Ectodermal cell (in vitro differentiated cells): ENCODE results near the gene NEB.

ENCODE experiments used
- H3K27ac ChIP-seq: 2 replicates; pipeline ENCODE4 v1.7.0; 2013; ENCODE audit warnings: mild to moderate bottlenecking, low read depth, low read length; ENCODE audit not compliant: insufficient read depth, poor library complexity, severe bottlenecking
- H3K27me3 ChIP-seq: 2 replicates; pipeline ENCODE4 v1.7.0; 2013; ENCODE audit warnings: mild to moderate bottlenecking, low read length; ENCODE audit not compliant: insufficient read depth, control insufficient read depth, poor library complexity, severe bottlenecking
- H3K36me3 ChIP-seq: one replicate; pipeline ENCODE4 v1.7.0; 2013; ENCODE audit warnings: low read length; ENCODE audit not compliant: control insufficient read depth, insufficient read depth
- H3K4me1 ChIP-seq: one replicate; pipeline ENCODE4 v1.7.0; 2013; ENCODE audit warnings: low read length; ENCODE audit not compliant: control insufficient read depth, insufficient read depth
- H3K4me3 ChIP-seq: 2 replicates; pipeline ENCODE4 v1.7.0; 2013; ENCODE audit warnings: low read depth, low read length, control low read depth; ENCODE audit not compliant: insufficient read depth
- H3K9me3 ChIP-seq: 2 replicates; pipeline ENCODE4 v1.7.0; 2013; ENCODE audit warnings: mild to moderate bottlenecking, low read length, moderate library complexity; ENCODE audit not compliant: control insufficient read depth
- whole genome bisulfite sequencing, 2 experiments: methylation state at CpG; one replicate each; pipeline ENCODE4 v1.1.7; 2013; ENCODE audit warnings: missing lambda C conversion rate in 2 of 2; 5-methylcytosine and 5-hydroxymethylcytosine counted together

The NEB gene

GRCh38 chr2:151498178-151498577 lies 236.1 kb downstream of the NEB start:
- 75% methylated on average over 1 of the region's 1 CpG; no CpG with 5 or more reads in 1 of the 2 experiments for WGBS, 2 experiments
- peaks cover 8% of the 10 kb centered on the region for H3K4me1 ChIP-seq

GRCh38 chr2:151491496-151491895 lies 242.8 kb downstream of the NEB start:
- H3K27ac ChIP-seq, result no peak overlapping the region
- no peaks in the 10 kb centered on the region for H3K4me1 ChIP-seq
- WGBS, 2 experiments, result 95 to 99% methylated on average over 4 of the region's 4 CpGs
- H3K4me3 ChIP-seq, result no peak overlapping the region
- no peaks in the 10 kb centered on the region for H3K27me3 ChIP-seq
- H3K9me3 ChIP-seq, result no peaks in the 10 kb centered on the region
- H3K36me3 ChIP-seq, result no peaks in the 10 kb centered on the region

More at GRCh38 chr2:151498178-151498577, 236.1 kb downstream of the NEB start:
- H3K36me3 ChIP-seq, result no peaks in the 10 kb centered on the region
- no peak overlapping the region for H3K4me3 ChIP-seq
- no peak overlapping the region for H3K27ac ChIP-seq
- no peaks in the 10 kb centered on the region for H3K9me3 ChIP-seq
- H3K27me3 ChIP-seq, result no peaks in the 10 kb centered on the region

GRCh38 chr2:151490276-151490675 lies 244.0 kb downstream of the NEB start:
- Histone ChIP-seq H3K27ac (no peak overlapping the region), H3K4me1 (no peaks in the 10 kb centered on the region), H3K36me3 (no peaks in the 10 kb centered on the region), H3K9me3 (no peaks in the 10 kb centered on the region), H3K27me3 (no peaks in the 10 kb centered on the region), H3K4me3 (no peak overlapping the region)
- WGBS, 2 experiments, result 93 to 98% methylated on average over 9 of the region's 9 CpGs

- no peaks in the 10 kb centered on the region for H3K27me3 ChIP-seq
- H3K27ac ChIP-seq, result no peak overlapping the region
- no peak overlapping the region for H3K4me3 ChIP-seq
- no peaks in the 10 kb centered on the region for H3K36me3 ChIP-seq
- WGBS, 2 experiments, result 100% methylated on average over 1 of the region's 1 CpG
- no peaks in the 10 kb centered on the region for H3K9me3 ChIP-seq
- H3K4me1 ChIP-seq, result no peaks in the 10 kb centered on the region
These were observed 248.2 kb downstream of the NEB start for GRCh38 chr2:151486053-151486452.

GRCh38 chr2:151484100-151484499 lies 250.2 kb downstream of the NEB start:
- 88 to 94% methylated on average over 4 of the region's 4 CpGs for WGBS, 2 experiments
- Histone ChIP-seq H3K27me3 (no peaks in the 10 kb centered on the region), H3K4me1 (no peaks in the 10 kb centered on the region), H3K27ac (no peak overlapping the region), H3K4me3 (no peak overlapping the region), H3K36me3 (no peaks in the 10 kb centered on the region), H3K9me3 (no peaks in the 10 kb centered on the region)

- Histone ChIP-seq H3K27me3 (no peaks in the 10 kb centered on the region), H3K36me3 (no peaks in the 10 kb centered on the region), H3K4me1 (no peaks in the 10 kb centered on the region), H3K4me3 (no peak overlapping the region), H3K27ac (no peak overlapping the region), H3K9me3 (no peaks in the 10 kb centered on the region)
- WGBS, 2 experiments, result 97% methylated on average over 6 of the region's 6 CpGs
These were observed 250.7 kb downstream of the NEB start for GRCh38 chr2:151483546-151483945.

GRCh38 chr2:151482171-151482725 lies 252.0 kb downstream of the NEB start:
- Histone ChIP-seq H3K27ac (no peak overlapping the region), H3K9me3 (no peaks in the 10 kb centered on the region), H3K36me3 (no peaks in the 10 kb centered on the region), H3K27me3 (no peaks in the 10 kb centered on the region), H3K4me1 (no peaks in the 10 kb centered on the region), H3K4me3 (no peak overlapping the region)
- 64 to 82% methylated on average over 2 to 3 of the region's 4 CpGs for WGBS, 2 experiments

GRCh38 chr2:151481744-151482143 lies 252.5 kb downstream of the NEB start:
- no peaks in the 10 kb centered on the region for H3K36me3 ChIP-seq
- no peak overlapping the region for H3K4me3 ChIP-seq
- 96 to 97% methylated on average over 5 of the region's 5 CpGs for WGBS, 2 experiments

GRCh38 chr2:151478011-151478410 lies 256.3 kb downstream of the NEB start:
- WGBS, 2 experiments, result 95% methylated on average over 4 of the region's 4 CpGs
- Histone ChIP-seq H3K4me3 (no peak overlapping the region), H3K4me1 (no peaks in the 10 kb centered on the region), H3K27me3 (no peaks in the 10 kb centered on the region), H3K9me3 (no peaks in the 10 kb centered on the region), H3K27ac (no peak overlapping the region), H3K36me3 (peaks cover 10% of the 10 kb centered on the region)

More at GRCh38 chr2:151481744-151482143, 252.5 kb downstream of the NEB start:
- no peaks in the 10 kb centered on the region for H3K27me3 ChIP-seq
- H3K9me3 ChIP-seq, result no peaks in the 10 kb centered on the region
- H3K4me1 ChIP-seq, result no peaks in the 10 kb centered on the region
- no peak overlapping the region for H3K27ac ChIP-seq

GRCh38 chr2:151476287-151476686 lies 258.0 kb downstream of the NEB start:
- H3K9me3 ChIP-seq, result no peaks in the 10 kb centered on the region
- no peak overlapping the region for H3K4me3 ChIP-seq
- no peaks in the 10 kb centered on the region for H3K4me1 ChIP-seq
- no peaks in the 10 kb centered on the region for H3K27me3 ChIP-seq
- WGBS, 2 experiments, result 91 to 100% methylated on average over 1 of the region's 1 CpG
- H3K36me3 ChIP-seq, result peaks cover 10% of the 10 kb centered on the region
- no peak overlapping the region for H3K27ac ChIP-seq

- Histone ChIP-seq H3K9me3 (no peaks in the 10 kb centered on the region), H3K36me3 (peaks cover 23% of the 10 kb centered on the region), H3K4me1 (no peaks in the 10 kb centered on the region), H3K27me3 (no peaks in the 10 kb centered on the region), H3K4me3 (no peak overlapping the region), H3K27ac (no peak overlapping the region)
- WGBS, 2 experiments, result 100% methylated on average over 1 of the region's 2 CpGs; no CpG with 5 or more reads in 1 of the 2 experiments
These were observed 259.2 kb downstream of the NEB start for GRCh38 chr2:151475071-151475470.
